OCI-LY3 (cell line): ENCODE results near the gene B3GNT4.
"Not testable (repeated sequence)": the region's sequence is repeated elsewhere in the genome, so short reads cannot be mapped to it uniquely, and the experiment has no call there.

Experiments used
- H2AFZ ChIP-seq: fragments of 200-600, 300-600 bp; shearing (Covaris generic); 2 replicates; pipeline ENCODE4 v1.6.0; 2014; ENCODE audit warnings: antibody characterized with exemption, low read depth, low read length
- H3K27ac ChIP-seq: fragments of 200-600, 300-600 bp; sonication (generic); 2 replicates; pipeline ENCODE4 v1.5.1; 2014; ENCODE audit warnings: mild to moderate bottlenecking, low read length, moderate library complexity, mixed read lengths
- H3K27me3 ChIP-seq: fragments of 200-600, 300-600 bp; sonication (generic); 2 replicates; pipeline ENCODE4 v1.6.1; 2014; ENCODE audit warnings: low read depth, low read length, mixed read lengths
- H3K36me3 ChIP-seq: fragments of 200-600, 300-600 bp; sonication (generic); replicated peaks from 2 replicates; pipeline ENCODE3; 2014; ENCODE audit warnings: low read depth, low read length, mixed read lengths
- H3K4me1 ChIP-seq: fragments of 300-600, 200-600 bp; sonication (generic); 2 replicates; pipeline ENCODE4 v1.6.1; 2014; ENCODE audit warnings: low read length, mixed read lengths
- H3K4me2 ChIP-seq: fragments of 200-600, 300-600 bp; sonication (generic); 2 replicates; pipeline ENCODE4 v1.6.1; 2014; ENCODE audit warnings: low read length, mixed read lengths
- H3K4me3 ChIP-seq: fragments of 300-600, 200-600 bp; sonication (generic); 2 replicates; pipeline ENCODE4 v1.5.1; 2014; ENCODE audit warnings: antibody characterized with exemption, mild to moderate bottlenecking, low read length, moderate library complexity
- H3K79me2 ChIP-seq: fragments of 300-600, 200-600 bp; shearing (Covaris generic); 2 replicates; pipeline ENCODE4 v1.6.1; 2014; ENCODE audit warnings: mild to moderate bottlenecking, low read length, mixed read lengths
- H3K9ac ChIP-seq: fragments of 300-600, 200-600 bp; shearing (Covaris generic); 2 replicates; pipeline ENCODE4 v1.6.0; 2014; ENCODE audit warnings: mild to moderate bottlenecking, low read length, moderate library complexity
- H3K9me3 ChIP-seq: fragments of 200-600, 300-600 bp; shearing (Covaris generic); 2 replicates; pipeline ENCODE4 v1.6.1; 2014; ENCODE audit warnings: low read length, mixed read lengths; ENCODE audit not compliant: insufficient read depth
- H4K20me1 ChIP-seq: fragments of 200-600, 300-600 bp; sonication (generic); 2 replicates; pipeline ENCODE4 v1.6.1; 2016; ENCODE audit warnings: low read length, mixed read lengths; ENCODE audit not compliant: insufficient read depth
- CTCF ChIP-seq: fragments of 200-600, 300-600 bp; sonication (generic); IDR thresholded peaks from 2 replicates; pipeline ENCODE4 v1.5.1; 2014; ENCODE audit warnings: antibody characterized with exemption, low read length, low read depth
- EZH2phosphoT487 ChIP-seq: fragments of 200-600 bp; shearing (Covaris generic); IDR thresholded peaks from 2 replicates; pipeline ENCODE4 v1.6.1; 2018; ENCODE audit warnings: antibody characterized with exemption, mixed run types, low read depth

The B3GNT4 gene

DNA sequence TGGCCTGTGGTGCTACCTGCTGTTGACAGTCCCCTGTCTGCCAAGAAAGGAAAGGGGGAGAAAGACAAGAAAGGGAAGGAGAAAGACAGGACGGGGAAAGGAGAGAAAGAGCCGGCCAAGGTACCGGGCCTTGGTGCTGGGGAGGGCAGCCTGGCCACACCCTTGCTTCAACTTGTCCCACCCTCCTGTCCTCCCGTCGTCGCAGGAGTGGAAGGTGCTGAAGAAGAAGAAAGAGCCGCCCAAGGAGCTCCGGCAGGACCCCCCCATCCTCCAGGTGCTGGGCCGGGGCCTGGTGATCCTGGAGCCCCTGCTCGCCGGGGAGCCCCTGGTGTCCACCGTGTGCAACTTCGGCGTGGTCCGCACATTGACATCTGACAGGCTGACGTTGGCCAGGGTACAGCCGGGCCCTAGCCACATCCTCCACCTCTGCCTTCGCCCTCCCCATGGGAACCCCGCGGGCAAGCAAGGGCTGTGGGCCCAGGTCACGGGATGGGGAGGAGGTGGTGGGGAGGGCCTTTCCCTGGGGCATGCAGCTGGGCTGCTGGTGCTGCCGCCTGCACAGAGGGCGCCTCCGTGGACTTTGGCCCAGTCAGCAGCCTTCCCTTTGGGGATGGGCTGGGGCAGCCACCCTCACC is 2.9 kb upstream of the B3GNT4 start:
- H3K4me2 ChIP-seq, result peak overlapping the region; percentile 38
- H3K36me3 ChIP-seq, result no peaks in the 10 kb centered on the region
- peak overlapping the region; percentile 45; the same call in 1 of the 2 replicates for H2AFZ ChIP-seq
- H3K79me2 ChIP-seq, result no peaks in the 10 kb centered on the region
- H3K9me3 ChIP-seq, result no peaks in the 10 kb centered on the region
- no peak overlapping the region for H3K27ac ChIP-seq
- no peak for TF ChIP-seq EZH2phosphoT487
- TF ChIP-seq CTCF, result no peak
- no peaks in the 10 kb centered on the region for H4K20me1 ChIP-seq
- peaks cover 32% of the 10 kb centered on the region for H3K4me1 ChIP-seq
- H3K4me3 ChIP-seq, result peak overlapping the region; percentile 40; the same call in 1 of the 2 replicates
- peak overlapping the region; percentile 30; the same call in 1 of the 2 replicates for H3K9ac ChIP-seq
- H3K27me3 ChIP-seq, result no peaks in the 10 kb centered on the region

DNA sequence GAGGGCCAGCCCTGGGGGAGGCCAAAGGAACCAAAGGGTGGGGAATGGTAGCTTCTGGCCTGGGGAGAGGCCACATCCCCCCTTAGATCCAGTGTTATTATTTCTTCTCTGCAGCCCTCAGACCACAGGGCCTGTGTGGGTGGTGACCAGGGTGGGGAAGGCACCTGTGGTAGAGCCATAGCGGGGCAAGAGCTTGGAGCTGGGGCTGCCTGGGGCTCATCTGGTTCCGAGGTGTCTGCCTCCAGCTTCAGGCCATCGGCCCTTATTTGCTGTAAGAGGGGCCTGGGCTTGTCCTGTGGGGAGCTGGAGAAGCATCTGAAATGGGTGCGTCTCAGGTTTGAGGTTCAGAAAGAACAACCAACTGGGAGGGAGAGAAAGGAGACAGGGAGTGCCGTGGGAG is 2.1 kb upstream of the B3GNT4 start:
- peaks cover 4% of the 10 kb centered on the region for H3K36me3 ChIP-seq
- H2AFZ ChIP-seq, result 0 out of 2 replicates have a peak overlapping the region, but pooled peaks have one; percentile 25
- H4K20me1 ChIP-seq, result no peaks in the 10 kb centered on the region
- peak overlapping the region; percentile 38 for H3K4me2 ChIP-seq
- peaks cover 30% of the 10 kb centered on the region for H3K4me1 ChIP-seq
- TF ChIP-seq CTCF (no peak), EZH2phosphoT487 (no peak)
- no peaks in the 10 kb centered on the region for H3K9me3 ChIP-seq
- H3K27ac ChIP-seq, result no peak overlapping the region
- H3K4me3 ChIP-seq, result peak overlapping the region; percentile 40
- H3K9ac ChIP-seq, result peak overlapping the region; percentile 30; the same call in 1 of the 2 replicates
- H3K27me3 ChIP-seq, result no peaks in the 10 kb centered on the region
- no peaks in the 10 kb centered on the region for H3K79me2 ChIP-seq

DNA sequence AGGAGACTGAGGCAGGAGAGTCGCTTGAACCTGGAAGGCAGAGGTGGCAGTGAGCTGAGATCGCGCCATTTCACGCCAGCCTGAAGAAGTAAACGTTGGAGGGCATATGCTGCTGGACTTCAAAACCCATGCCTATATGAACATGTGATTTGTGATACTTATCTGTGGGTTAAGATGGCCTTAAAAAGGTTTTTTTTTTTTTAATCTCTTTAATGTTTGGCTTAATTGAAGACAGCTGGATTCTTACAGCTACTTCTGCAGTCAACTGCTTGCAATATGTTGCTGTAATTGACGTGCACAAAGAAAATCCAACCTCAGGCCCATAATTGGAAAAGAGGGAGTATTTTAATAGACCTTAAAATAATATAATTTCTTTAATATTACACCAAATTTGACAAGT is 1.5 kb upstream of the B3GNT4 start:
- no peaks in the 10 kb centered on the region for H3K9me3 ChIP-seq
- H4K20me1 ChIP-seq, result no peaks in the 10 kb centered on the region
- no peaks in the 10 kb centered on the region for H3K79me2 ChIP-seq
- no peak for TF ChIP-seq CTCF
- no peak for TF ChIP-seq EZH2phosphoT487
- H3K27me3 ChIP-seq, result no peaks in the 10 kb centered on the region
- no peak overlapping the region for H3K4me2 ChIP-seq
- peaks cover 5% of the 10 kb centered on the region for H3K36me3 ChIP-seq
- no peak overlapping the region for H3K9ac ChIP-seq
- peaks cover 25% of the 10 kb centered on the region for H3K4me1 ChIP-seq
- no peak overlapping the region for H3K4me3 ChIP-seq
- no peak overlapping the region for H2AFZ ChIP-seq
- H3K27ac ChIP-seq, result no peak overlapping the region

GRCh38 chr12:122202811-122203210 is 698 bp upstream of the B3GNT4 start:
- H3K4me3 ChIP-seq, H2AFZ ChIP-seq, H3K4me2 ChIP-seq, H3K27me3 ChIP-seq, H3K79me2 ChIP-seq, H3K27ac ChIP-seq, H3K9ac ChIP-seq, H3K9me3 ChIP-seq, H4K20me1 ChIP-seq: not testable (repeated sequence)
- Histone ChIP-seq H3K4me1 (peaks cover 17% of the 10 kb centered on the region), H3K36me3 (peaks cover 11% of the 10 kb centered on the region)
